Testis (tissue), 3 donors: Measurements from ENCODE around the gene MRPL30. TPM values are rescaled to one million over a fixed set of nuclear protein-coding genes. Genes with fewer than 3 reads are reported as not detected.
"Not testable (repeated sequence)": the region's sequence is repeated elsewhere in the genome, so short reads cannot be mapped to it uniquely, and the experiment has no call there.

ENCODE experiments used
- DNase-seq: peaks from one replicate; pipeline ENCODE4 v3.0.0-alpha.2; 2019
- H3K27ac ChIP-seq, 2 donors: fragments of 200-600 bp; sonication (generic); one replicate each; pipeline ENCODE4 v1.5.1; 2019
- H3K27me3 ChIP-seq: fragments of 200-600 bp; sonication (generic); one replicate; pipeline ENCODE4 v1.5.1; 2019
- H3K36me3 ChIP-seq: fragments of 200-600 bp; sonication (generic); one replicate; pipeline ENCODE4 v1.5.1; 2017; ENCODE audit warnings: low read depth; ENCODE audit errors: missing control alignments
- H3K4me1 ChIP-seq: fragments of 200-600 bp; sonication (generic); one replicate; pipeline ENCODE4 v1.5.1; 2019
- H3K4me3 ChIP-seq, 2 donors: fragments of 200-600 bp; sonication (generic); one replicate each; pipeline ENCODE4 v1.5.1; 2017 to 2019
- H3K9me3 ChIP-seq: fragments of 200-600 bp; sonication (generic); one replicate; pipeline ENCODE4 v1.5.1; 2017
- CTCF ChIP-seq, 3 experiments: fragments of 450-650 bp in 2 of 3; fragments of 200-600 bp in 1 of 3; sonication (generic) in 1 of 3; IDR thresholded peaks; one replicate each; pipeline ENCODE4 v1.5.1; 2016 to 2019; ENCODE audit warnings: antibody characterized with exemption in 3 of 3, mild to moderate bottlenecking in 2 of 3, moderate library complexity in 1 of 3
- POLR2A ChIP-seq: fragments of 450-650 bp; IDR thresholded peaks from one replicate; pipeline ENCODE4 v1.6.1; 2017; ENCODE audit warnings: antibody characterized with exemption, mild to moderate bottlenecking, moderate library complexity
- WGBS, 2 donors: methylation state at CpG; one replicate each; pipeline ENCODE4 v1.1.5; 2018; 5-methylcytosine and 5-hydroxymethylcytosine counted together
- intact Hi-C: fragments of 100-400 bp; cut with DNase I; formaldehyde crosslinking; loops from one replicate; pipeline ENCODE4 v1.15.1; 2023; ENCODE audit warnings: low total_unique reads
- polyA plus RNA-seq: library from polyadenylated mRNA; stranded (reverse); fragments of 350-450 nt; fragmentation: Illumina TruSeq; extraction: RNeasy Lipid Tissue Mini Kit (QIAGEN cat#74804); gene quantifications from one replicate; pipeline ENCODE4 v1.2.3, GENCODE V29; 2014; ENCODE audit warnings: low read depth, low replicate concordance; ENCODE audit not compliant: insufficient read depth
- total RNA-seq, 2 donors: library from RNA; depleted of rRNA; stranded (reverse); fragments of >200 nt; gene quantifications; one replicate each; pipeline ENCODE4 v1.2.3, GENCODE V29; 2016

Gene MRPL30
- total and polyA plus RNA-seq, 3 donors from 2014 or later = 17.3 to 26.3 (median 19.1) TPM

- H3K27ac ChIP-seq = no peak overlapping the region
- WGBS, 2 donors = 92 to 95% methylated on average over 5 of the region's 5 CpGs
- DNase-seq = no peak
- intact Hi-C loops = no loop called here
- H3K9me3 ChIP-seq = no peaks in the 10 kb centered on the region
- H3K4me1 ChIP-seq = no peaks in the 10 kb centered on the region
- TF ChIP-seq CTCF (IDR thresholded peaks at IDR 0.05) (no peak), POLR2A (no peak)
- no peaks in the 10 kb centered on the region for H3K36me3 ChIP-seq
- H3K27me3 ChIP-seq = no peaks in the 10 kb centered on the region
- H3K4me3 ChIP-seq = no peak overlapping the region
Observed at GRCh38 chr2:99205491-99205890, 24.5 kb downstream of the MRPL30 start.

GRCh38 chr2:99216096-99216495 lies 35.1 kb downstream of the MRPL30 start:
- no peak overlapping the region for H3K4me3 ChIP-seq
- DNase-seq = no peak
- no peaks in the 10 kb centered on the region for H3K4me1 ChIP-seq
- WGBS, 2 donors = 91 to 95% methylated on average over 2 of the region's 2 CpGs
- no peaks in the 10 kb centered on the region for H3K36me3 ChIP-seq
- TF ChIP-seq CTCF (IDR thresholded peaks at IDR 0.05) (no peak), POLR2A (no peak)
- no peaks in the 10 kb centered on the region for H3K9me3 ChIP-seq
- H3K27me3 ChIP-seq = no peaks in the 10 kb centered on the region
- intact Hi-C loops = no loop called here
- H3K27ac ChIP-seq = no peak overlapping the region

GRCh38 chr2:99217929-99218501 lies 37.0 kb downstream of the MRPL30 start:
- intact Hi-C loops = no loop called here
- no peak for DNase-seq
- H3K4me3 ChIP-seq = no peak overlapping the region
- H3K9me3 ChIP-seq = no peaks in the 10 kb centered on the region
- H3K4me1 ChIP-seq = no peaks in the 10 kb centered on the region
- no peak for TF ChIP-seq CTCF (IDR thresholded peaks at IDR 0.05)
- TF ChIP-seq POLR2A = no peak
- no peak overlapping the region for H3K27ac ChIP-seq
- H3K36me3 ChIP-seq = no peaks in the 10 kb centered on the region
- no peaks in the 10 kb centered on the region for H3K27me3 ChIP-seq
- 73 to 76% methylated on average over 4 of the region's 4 CpGs for WGBS, 2 donors

GRCh38 chr2:99233177-99233576 lies 52.2 kb downstream of the MRPL30 start:
- H3K4me1 ChIP-seq, DNase-seq, H3K27me3 ChIP-seq, H3K36me3 ChIP-seq, H3K9me3 ChIP-seq, H3K27ac ChIP-seq, intact Hi-C loops, H3K4me3 ChIP-seq: not testable (repeated sequence)

- TF ChIP-seq POLR2A (no peak), CTCF (IDR thresholded peaks at IDR 0.05) (no peak)
- WGBS, 2 donors = 84 to 85% methylated on average over 6 of the region's 6 CpGs
- Histone ChIP-seq H3K27ac (no peak overlapping the region), H3K4me3 (no peak overlapping the region), H3K36me3 (no peaks in the 10 kb centered on the region), H3K9me3 (no peaks in the 10 kb centered on the region), H3K4me1 (no peaks in the 10 kb centered on the region), H3K27me3 (no peaks in the 10 kb centered on the region)
- intact Hi-C loops = no loop called here
- DNase-seq = no peak
Observed at GRCh38 chr2:99238599-99238998, 57.6 kb downstream of the MRPL30 start.
